Measurements from ENCODE around the gene DYNC1H1.

DNA sequence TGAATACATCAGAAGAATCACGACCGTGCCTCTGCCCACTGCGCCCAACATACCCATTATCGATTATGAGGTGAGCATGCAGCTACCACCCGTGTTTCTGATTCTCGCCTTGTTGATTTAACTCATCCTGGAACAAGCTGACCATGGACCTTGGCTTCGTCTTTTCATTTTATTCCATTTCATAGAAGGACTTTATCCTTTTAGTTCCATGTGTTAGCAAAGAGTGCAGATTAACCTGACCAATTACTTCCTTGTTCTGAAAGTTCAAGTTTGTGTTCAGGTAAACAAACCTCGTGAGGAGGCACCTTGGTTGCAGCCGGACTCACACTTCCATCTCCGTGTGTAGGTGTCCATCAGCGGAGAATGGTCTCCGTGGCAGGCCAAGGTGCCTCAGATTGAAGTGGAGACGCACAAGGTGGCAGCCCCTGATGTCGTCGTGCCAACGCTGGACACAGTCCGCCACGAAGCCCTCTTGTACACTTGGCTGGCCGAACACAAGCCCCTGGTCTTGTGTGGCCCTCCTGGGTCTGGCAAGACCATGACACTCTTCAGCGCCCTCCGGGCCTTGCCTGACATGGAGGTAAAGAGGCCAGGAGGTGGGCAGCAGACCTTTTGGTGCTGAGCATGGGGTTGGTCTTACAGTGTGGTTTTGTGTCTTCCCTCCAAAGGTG lies 52.2 kb downstream of the DYNC1H1 start:
- TF ChIP-seq CTCF (IDR thresholded peaks at IDR 0.05; ENCODE audit: poor library complexity), result no peak
- TF ChIP-seq EZH2 (IDR thresholded peaks at IDR 0.05; ENCODE audit: borderline replicate concordance), result no peak
- TF ChIP-seq EZH2phosphoT487 (IDR thresholded peaks at IDR 0.05; ENCODE audit: low read depth, severe bottlenecking, unreplicated experiment), result no peak

Data from hepatocyte (in vitro differentiated cells).